ENCODE measurements around the gene DENND1B.

Gene DENND1B

DNA sequence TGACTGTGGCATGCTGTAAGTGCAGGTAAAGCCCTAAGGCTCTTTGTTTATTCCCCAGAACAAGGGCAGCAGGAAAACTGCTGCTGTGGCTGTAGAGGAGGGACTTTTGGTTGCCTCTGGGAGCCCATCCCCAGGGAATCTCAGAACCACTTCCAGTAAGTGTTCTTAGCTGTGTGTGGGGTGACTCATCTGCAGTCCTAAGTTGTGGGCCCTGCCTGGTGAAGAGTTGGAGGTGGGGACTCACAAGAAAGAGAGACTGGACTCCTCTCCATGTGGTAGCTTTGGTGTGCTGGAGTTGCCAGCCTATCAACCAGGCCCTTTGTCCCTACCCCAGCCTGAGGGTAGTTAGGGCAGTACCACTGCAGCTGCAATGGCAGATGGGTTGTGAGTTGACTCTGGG, 24.0 kb upstream of the DENND1B start:
- no peak for DNase-seq (ENCODE audit: low read depth)
- TF ChIP-seq, protein P1, sequence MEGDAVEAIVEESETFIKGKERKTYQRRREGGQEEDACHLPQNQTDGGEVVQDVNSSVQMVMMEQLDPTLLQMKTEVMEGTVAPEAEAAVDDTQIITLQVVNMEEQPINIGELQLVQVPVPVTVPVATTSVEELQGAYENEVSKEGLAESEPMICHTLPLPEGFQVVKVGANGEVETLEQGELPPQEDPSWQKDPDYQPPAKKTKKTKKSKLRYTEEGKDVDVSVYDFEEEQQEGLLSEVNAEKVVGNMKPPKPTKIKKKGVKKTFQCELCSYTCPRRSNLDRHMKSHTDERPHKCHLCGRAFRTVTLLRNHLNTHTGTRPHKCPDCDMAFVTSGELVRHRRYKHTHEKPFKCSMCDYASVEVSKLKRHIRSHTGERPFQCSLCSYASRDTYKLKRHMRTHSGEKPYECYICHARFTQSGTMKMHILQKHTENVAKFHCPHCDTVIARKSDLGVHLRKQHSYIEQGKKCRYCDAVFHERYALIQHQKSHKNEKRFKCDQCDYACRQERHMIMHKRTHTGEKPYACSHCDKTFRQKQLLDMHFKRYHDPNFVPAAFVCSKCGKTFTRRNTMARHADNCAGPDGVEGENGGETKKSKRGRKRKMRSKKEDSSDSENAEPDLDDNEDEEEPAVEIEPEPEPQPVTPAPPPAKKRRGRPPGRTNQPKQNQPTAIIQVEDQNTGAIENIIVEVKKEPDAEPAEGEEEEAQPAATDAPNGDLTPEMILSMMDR (IDR thresholded peaks at IDR 0.05; ENCODE audit: control insufficient read depth, extremely low read depth, insufficient read depth): no peak
- H3K4me3 ChIP-seq (ENCODE audit: low read depth, low read length): no peak overlapping the region

DNA sequence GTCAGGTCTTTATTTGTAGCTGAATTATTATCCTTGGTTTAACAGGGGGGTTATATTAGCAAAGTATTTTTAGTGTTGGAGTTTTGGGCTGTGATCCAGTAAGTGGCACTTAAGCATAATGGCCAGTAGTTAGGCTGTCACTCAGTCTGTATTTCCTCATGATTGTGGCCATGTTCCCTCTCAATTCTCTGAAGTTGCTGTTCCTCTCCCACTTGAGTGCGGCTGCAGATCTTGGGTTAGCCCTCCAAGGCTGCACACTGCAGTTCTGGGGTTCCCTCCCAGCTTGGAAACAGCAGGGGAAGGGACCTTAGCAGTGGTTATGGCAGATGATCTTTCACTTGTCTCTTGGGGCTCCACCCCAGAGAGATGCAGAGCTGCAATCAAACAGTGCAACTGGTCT, 23.2 kb upstream of the DENND1B start:
- no peak for DNase-seq (ENCODE audit: low read depth)
- TF ChIP-seq, protein P1 (IDR thresholded peaks at IDR 0.05; ENCODE audit: control insufficient read depth, extremely low read depth, insufficient read depth): no peak
- H3K4me3 ChIP-seq (ENCODE audit: low read depth, low read length): no peak overlapping the region

DNA sequence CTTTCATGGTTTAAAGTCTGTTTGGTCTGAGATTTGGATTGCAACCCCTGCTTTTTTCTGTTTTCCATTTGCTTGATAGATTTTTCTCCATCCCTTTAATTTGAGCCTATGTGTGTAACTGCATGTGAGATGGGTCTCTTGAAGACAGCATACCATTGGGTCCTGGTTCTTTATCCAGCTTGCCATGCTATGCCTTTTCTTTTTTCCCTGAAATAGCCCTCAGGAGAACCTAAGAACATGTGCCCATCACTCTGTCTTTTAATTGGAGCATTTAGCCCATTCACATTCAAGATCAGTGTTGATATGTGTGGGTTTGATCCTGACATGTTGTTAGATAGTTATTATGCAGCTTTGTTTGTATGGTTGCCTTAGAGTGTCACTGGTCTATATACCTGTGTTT, 21.7 kb upstream of the DENND1B start:
- DNase-seq (ENCODE audit: low read depth): no peak
- TF ChIP-seq, protein P1 (IDR thresholded peaks at IDR 0.05; ENCODE audit: control insufficient read depth, extremely low read depth, insufficient read depth): no peak
- no peak overlapping the region for H3K4me3 ChIP-seq (ENCODE audit: low read depth, low read length)

GRCh38 chr1:197788741-197789739, 13.8 kb upstream of the DENND1B start:
- no peak overlapping the region for H3K4me3 ChIP-seq (ENCODE audit: low read depth, low read length)
- TF ChIP-seq, protein P1 (IDR thresholded peaks at IDR 0.05; ENCODE audit: control insufficient read depth, extremely low read depth, insufficient read depth): no peak
- DNase-seq (ENCODE audit: low read depth): no peak

GRCh38 chr1:197787623-197788536, 12.6 kb upstream of the DENND1B start:
- TF ChIP-seq, protein P1 (IDR thresholded peaks at IDR 0.05; ENCODE audit: control insufficient read depth, extremely low read depth, insufficient read depth): no peak
- no peak for DNase-seq (ENCODE audit: low read depth)

GRCh38 chr1:197787056-197787455, 11.8 kb upstream of the DENND1B start:
- H3K4me3 ChIP-seq (ENCODE audit: low read depth, low read length): no peak overlapping the region
- TF ChIP-seq, protein P1 (IDR thresholded peaks at IDR 0.05; ENCODE audit: control insufficient read depth, extremely low read depth, insufficient read depth): no peak
- no peak for DNase-seq (ENCODE audit: low read depth)

More at GRCh38 chr1:197787623-197788536, 12.6 kb upstream of the DENND1B start:
- H3K4me3 ChIP-seq (ENCODE audit: low read depth, low read length): no peak overlapping the region
